SKM-1 (cell line): ENCODE results near the gene NMT2.

Experiments
- DNase-seq: peaks from one replicate; lab custom pipeline; 2025; ENCODE audit not compliant: unreplicated experiment; lab: John Stamatoyannopoulos, UW

Gene NMT2

DNA sequence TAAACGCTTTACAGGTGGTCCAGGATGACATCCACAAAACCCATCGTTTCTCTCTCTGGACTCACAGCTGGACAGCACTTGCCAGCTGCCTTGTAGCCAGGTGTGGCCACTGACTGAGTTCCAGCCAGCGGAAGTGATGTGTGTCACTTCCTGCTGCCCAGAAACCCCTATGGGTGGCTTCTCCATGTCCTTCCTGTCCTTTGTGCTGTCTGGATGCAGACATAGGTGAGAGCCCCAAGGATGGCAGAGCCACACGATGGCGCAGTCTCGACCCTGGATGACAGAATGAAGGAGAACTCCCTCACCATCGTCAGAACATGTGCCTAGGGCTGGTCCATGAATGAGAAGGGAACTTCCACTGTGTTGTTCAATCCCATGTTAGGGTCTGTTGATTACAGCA, 22.1 kb downstream of the NMT2 start:
- DNase-seq = no peak

DNA sequence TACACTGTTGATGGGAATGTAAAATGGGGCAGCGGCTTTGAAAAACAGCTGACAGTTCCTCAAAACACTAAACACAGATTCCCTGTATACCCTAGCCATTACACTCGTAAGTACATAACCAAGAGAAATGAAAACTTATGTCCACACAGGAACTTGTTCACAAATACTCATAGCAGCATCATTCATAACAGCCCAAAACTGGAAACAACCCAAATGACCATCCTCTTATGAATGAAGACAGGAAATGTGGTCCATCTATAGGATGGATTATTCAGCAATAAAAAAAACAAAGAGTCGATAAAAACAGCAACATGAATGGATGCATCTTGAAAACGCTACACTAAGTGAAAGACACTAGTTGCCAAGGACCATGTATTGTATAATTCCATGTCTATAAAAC, 23.7 kb downstream of the NMT2 start:
- no peak for DNase-seq

DNA sequence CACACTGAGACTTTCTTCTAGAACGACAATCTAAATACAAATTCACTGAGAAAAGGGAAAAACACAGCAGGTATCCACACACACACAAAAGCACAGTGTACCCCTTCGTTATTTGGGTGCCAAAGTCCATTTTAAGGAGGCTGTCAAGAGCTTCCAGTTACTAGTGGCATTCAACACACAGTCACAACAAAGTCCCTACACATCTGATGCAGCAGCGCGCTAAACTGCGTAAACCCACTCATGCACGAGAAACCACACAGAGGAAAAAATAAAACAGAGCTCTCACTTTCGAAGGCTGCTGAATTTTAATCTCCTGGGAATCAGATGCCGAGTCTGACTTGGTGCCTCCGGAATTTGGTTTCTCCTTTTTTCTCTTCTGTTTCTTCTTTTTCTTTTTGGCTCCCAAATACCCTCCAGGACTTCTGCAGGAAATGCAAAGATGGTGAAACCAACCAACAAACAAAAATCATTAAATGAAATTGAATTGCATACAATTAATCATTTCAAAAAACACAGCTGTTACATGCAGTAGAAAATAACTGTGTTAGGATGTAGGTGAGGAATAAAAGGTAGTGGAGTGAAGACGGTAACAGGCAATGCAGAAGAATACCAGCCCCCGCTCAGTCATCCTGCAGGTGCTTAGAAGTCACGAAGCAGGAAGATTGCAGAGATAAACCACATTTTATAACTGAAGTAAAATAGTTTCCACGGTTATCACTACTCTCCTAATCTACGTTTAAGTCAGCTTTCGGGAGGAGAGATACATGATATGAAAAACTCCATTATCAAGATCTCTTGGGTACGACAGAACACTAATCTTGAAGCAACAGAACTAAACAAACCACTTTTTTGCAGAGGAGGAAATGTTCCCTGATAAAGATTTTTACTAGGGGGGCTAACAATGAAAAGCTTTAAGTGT, 27.1 kb downstream of the NMT2 start:
- no peak for DNase-seq

DNA sequence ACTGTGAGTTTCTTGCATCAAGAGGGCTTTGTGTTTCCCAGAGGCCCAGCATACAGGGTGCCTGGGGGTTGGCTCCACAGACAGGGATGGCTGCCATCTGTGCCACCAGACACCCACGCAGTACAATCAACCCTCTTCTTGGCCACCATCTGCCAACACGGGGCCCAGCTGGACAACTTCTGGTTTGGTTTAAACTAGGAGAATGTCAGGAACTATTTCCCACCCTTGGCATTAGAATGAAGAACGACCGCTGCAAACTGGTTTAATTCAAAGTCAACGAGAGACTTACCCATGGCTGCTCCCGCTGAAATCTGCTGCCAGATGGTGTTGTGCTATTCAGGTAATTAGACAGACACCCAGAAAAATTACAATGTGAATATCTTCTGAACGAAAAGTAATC, 27.8 kb downstream of the NMT2 start:
- no peak for DNase-seq

DNA sequence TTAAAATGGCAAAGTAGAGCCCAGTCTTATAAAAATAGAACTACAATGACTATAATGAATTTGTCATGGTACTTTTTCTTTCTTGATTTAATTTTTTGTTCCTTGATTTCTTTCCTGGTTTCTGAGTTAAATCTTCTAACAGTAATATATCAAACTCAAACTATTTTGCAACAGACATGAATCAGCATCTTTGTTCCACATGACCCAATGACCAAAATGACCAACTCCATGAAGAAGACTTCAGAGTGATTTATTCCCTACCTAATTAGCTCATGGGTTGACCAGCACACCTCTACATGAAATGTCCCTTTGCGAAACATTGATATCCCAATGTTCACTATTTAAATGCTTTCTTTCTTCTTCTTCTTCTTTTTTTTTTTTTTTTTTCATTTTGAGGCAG, 30.9 kb downstream of the NMT2 start:
- DNase-seq = no peak

DNA sequence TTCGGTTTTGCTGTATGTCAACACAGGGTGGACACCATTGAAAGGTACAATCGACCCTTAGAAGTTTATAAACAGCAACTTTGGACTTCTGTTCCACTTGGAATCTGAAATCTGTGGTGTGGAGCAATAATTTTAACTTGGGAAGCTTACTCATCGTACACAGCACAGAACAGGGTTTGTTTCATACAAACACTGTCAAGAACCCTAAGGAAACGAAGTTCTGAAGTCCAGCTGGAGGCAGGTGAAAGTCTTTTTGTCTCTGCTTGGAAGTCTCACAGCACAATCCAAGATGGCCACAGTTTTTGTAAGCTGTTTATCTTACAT, 31.5 kb downstream of the NMT2 start:
- DNase-seq = no peak

DNA sequence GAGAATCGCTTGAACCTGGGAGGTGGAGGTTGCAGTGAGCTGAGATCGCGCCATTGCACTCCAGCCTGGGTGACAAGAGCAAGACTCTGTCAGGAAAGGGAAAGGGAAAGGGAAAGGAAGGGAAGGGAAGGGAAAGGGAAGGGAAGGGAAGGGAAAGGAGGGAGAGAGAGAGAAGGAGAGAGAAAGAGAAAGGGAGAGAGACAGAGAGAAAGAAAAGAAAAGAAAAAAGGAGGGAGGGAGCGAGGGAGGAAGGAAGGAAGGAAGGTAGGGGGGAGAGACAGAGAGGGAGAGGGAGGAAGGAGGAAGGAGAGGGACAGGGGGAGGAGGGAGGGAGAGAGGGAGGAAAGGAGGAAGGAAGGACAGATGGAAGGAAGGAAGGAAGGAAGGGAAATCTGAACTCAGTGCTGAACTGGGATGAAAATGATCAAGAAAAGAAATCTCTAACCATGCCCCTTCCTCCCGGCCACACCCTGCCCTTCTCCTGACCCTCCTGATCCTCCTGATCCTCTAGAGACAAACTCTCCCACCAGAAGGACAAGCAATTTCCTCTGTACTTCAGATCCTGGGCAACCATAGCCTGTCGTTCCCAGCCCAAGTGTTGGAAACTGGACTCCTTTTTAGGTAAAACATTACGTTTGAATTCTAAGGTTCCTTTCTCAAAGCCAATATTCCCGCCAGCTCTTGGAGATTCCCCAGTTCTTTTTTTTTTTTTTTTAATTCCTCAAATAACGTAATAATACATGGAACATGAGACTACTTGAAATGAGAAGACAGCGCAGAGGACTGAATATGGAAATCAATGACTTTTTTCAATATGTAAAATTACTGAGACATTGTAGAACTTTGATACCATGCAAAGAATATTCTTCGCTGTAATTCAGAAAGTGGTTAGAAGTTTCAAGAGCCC, 32.1 kb downstream of the NMT2 start:
- no peak for DNase-seq

DNA sequence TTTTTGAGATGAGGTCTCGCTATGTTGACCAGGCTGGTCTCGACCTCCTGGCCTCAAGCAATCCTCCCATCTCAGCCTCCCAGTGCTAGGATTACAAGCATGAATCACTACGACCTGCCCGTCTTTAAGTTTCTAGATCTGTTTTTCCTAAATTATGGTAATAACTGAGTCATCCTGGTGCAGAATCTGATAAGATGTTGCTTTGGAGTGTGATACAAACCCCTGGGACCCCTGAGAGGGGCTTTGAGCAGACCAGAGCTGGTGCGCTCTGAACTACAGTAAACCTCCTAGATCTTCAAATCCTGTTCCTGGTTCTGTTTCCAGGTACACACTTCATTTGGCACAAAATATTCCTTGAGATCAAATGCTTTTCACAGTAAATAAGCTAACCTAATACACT, 37.2 kb downstream of the NMT2 start:
- no peak for DNase-seq

DNA sequence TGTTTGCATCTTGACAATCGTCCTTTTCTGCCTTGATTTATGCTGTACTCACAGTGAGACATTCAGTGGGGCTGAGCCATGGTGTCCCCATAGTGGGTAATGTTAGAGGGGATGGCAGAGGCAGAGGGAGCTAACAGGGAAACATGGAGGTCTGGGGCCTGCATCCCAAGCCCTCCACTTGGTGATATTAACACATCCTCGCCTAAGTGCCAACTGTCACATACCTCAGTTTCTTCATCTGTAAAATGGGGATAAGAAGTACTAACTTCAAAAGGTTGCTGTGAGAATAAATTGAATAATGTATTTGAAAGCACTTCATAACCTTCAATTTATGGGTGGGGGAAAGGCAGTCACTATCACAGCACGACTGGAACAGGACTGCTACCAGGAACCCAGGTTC, 43.6 kb downstream of the NMT2 start:
- no peak for DNase-seq

DNA sequence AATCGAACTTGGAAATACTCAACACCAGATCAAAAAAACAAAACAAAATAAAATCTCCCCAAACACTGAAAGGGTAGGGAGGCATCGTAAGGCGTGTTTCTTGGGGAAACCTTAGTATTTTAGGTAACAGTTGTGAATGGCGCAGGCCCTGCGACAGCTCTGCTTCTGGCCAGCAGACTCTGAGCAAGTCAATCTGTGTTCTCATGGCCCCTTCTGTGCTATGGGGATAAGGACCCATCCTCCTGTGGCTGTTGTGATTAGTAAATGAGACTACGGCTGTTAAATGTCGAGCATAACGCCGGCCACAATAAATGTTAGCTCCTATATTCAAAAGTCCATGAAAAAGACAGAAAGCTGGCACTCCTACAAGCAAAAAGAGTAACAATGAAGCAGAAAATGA, 44.3 kb downstream of the NMT2 start:
- no peak for DNase-seq

DNA sequence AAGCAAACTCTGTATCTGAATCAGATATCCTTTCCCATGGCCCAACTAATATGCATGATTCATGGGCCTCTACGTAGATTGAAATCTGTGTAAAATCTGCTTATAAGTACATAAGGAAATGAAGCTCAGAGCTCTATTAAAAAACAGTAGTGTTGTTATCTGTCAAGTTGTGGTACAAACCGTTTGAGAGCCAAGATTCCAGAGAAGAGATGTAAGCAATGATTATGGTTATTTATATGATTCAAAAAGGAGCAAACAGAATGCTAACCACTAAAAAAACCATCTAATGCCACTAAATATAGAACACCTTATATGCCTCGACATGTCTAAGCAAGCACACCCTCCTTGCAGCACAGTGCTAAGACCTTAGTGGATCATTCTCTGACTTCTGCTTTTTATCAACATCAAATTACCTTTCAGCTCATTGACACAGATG, 44.7 kb downstream of the NMT2 start:
- DNase-seq = no peak

DNA sequence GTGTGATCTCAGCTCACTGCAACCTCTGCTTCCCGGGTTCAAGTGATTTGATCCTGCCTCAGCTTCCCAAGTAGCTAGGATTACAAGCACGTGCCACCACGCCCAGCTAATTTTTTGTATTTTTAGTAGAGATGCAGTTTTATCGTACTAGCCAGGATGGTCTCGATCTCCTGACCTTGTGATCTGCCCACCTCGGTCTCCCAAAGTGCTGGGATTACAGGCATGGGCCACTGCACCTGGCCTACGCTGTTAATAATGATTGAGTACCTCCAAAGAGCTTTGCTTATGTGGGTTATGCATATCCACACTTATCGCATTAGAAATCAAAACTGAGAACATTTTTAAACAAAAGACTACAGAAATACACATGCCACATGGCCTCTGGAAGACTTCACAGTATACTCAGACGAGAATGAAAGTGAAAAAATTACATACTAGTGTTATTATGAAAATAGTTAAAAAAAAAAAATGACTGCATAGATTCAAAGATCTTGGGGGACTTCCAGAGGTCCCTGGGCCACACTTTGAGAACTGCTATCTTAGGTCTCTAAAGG, 45.9 kb downstream of the NMT2 start:
- no peak for DNase-seq

DNA sequence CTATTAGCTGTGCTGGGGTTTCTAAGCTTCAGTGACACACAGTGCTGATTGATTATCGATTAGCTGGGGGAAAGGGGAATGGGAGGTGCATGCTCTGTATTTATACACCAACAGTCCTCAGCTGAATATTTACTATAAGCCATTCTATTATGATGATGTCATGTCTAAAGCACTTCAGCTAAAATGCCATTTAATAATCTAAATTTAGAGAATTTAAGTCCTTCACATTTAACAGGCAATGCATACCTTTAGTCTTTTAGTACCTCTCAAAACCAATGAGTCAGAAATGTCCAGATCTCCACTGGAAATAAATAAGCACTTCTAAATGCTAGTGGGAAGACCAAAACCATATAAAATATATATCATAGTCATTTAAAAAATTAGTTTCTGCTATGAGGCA, 46.8 kb downstream of the NMT2 start:
- DNase-seq = no peak

DNA sequence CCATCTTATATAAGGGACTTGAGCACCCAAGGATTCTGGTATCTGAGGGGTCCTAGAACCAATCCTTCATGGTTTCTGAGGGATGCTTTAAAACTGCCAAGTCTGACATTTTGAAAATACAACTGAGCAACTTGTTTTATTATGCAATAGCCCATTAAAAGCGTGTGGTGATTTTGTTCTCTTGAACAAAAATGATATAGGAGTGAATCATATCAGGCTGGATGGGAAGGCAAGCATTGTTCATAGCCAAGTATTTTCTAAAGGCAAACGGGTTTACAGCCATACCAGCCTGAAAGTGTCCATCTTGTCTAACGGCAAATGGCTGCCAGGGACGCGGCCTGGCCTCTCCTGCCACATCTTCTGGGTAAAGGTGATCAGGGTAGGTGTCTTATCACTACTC, 48.0 kb downstream of the NMT2 start:
- no peak for DNase-seq

DNA sequence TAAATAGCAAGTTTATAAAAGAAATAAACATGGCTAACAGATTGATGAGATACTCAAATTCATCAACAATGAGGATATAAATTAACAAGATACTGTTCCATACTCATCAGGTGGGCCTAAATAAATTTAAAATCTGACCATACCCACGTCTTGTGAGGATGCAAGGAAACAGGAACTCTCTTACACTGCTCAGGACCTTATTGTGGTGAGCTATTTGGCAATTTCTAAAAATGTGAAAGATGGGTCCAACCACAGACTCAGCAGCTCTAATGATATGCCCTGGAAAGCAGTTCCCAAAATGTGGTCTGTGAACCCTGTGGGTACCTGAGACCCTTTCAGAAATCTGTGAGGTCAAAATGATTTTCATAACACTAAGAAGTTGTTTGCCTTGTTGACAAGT, 49.9 kb downstream of the NMT2 start:
- DNase-seq = no peak

DNA sequence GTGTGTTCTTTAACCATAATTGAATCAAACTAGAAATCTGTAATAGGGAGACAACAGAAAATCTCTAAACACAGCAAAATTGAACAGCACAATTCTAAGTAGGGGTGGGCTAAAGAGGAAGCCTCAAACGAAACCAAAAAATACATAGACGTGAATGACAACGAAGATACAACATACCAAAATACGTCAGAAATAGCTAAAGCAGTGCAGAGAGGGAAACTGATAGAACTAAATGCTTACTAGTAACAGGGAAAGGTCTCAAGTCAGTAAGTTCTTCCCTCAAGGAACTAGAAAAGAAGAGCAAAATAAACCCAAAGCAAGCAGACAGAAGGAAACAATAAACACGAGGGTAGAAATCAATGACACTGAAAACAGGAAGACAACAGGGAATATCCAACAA, 52.3 kb downstream of the NMT2 start:
- no peak for DNase-seq

DNA sequence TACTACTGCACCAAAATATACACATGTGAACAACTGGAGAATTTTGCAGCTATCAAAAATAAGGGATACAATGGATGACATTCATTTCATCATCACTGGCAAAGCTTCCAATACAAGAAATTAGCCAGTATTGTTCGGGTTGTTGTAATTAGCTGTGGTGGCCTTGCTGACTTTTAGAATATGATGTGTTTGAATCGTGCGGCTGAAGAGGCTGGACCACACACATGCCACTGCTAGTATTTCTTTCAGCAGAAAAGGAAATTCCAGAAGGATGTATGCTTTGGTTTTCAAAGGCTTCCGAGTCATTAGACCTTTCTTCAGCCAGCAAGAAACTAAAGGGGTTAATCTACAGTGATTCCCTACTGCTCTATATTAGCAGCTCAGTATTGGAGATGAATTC, 54.7 kb downstream of the NMT2 start:
- DNase-seq = no peak

DNA sequence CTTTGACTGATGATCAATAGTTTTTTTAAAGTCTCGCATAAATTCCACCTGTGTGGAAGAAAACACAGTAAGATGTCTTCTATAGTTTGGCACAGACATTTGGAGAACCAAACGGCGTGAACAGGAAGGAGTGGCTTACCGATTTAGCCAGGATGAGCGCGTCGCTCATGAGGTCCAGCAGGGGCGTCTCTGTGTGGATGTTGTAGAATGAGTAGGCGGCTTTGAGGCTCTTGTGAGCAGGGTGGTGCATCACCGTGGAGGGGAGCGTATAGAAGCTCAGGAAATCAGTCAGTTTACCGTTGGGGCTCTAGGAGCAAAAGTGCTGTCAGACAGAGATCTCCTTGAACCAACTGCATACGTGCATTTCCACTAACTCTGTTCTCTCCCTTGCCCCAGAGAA, 55.8 kb downstream of the NMT2 start:
- DNase-seq = no peak

DNA sequence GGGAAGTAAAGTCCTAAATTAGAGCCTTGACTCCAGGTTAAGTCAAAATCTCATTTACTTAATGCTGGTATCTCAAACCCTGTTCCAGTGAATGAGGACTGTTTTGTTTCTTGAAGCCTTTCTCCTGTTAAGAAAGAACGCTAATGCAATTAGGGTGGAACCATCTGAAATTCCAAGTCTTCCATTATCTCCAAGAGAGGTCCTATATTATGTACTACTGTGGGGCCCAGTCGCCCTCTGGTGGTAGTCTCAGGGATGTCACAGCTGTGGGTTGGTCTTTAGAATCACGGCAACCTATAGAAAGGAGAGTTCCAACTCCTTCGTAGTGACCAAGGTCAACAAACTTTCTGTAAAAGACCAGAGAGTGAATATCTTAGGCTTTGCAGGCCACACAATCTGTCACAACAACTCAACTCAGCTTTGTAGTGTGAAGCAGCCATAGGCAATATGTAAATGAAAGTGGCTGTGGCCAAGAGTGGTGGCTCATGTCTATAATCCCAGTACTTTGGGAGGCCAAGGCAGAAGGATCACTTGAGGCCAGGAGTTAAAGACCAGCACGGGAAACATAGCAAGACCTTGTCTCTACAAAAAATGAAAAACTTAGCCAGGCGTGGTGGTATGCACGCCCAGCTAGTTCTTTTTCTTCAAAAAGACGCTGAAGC, 62.0 kb downstream of the NMT2 start:
- DNase-seq = no peak

DNA sequence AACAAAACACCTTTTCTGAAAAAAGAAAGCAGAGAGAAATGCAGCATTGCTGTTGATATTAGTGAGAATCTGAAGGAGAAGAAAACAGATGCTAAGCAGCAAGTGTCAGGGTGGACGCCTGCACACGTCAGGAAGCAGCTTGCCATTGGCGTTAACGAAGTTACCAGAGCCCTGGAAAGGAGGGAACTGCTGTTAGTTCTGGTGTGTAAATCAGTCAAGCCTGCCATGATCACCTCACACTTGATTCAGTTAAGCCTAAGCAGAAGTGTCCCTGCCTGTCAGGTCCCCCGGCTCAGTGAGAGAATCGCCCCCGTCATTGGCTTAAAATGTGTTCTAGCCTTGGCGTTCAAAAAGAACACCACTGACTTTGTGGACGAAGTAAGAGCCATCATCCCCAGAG, 65.0 kb downstream of the NMT2 start:
- no peak for DNase-seq

DNA sequence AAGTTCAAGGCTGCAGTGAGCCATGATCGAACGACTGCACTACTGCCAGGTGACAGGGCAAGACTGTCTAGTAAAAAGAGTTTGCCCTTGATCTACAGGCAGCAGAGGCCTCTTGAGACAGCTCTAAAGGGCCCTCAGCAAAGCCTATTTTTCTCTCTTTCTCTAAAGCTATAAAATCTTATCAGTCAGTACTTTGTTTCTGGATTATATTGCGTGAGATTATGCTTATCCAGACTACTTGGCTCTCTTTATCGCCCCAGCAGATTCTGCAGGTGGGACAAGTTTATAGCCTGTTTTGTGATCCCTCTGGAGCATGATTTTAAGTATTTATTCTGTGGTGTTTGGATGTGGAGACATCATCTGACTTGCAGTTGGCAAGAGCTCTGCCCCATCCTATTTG, 68.6 kb downstream of the NMT2 start:
- no peak for DNase-seq
